Right hindlimb (tissue), 1 donor: ENCODE data around the gene GGT6.

Experiments
- DNase-seq: peaks from one replicate; pipeline ENCODE4 v3.0.0-alpha.2; 2018

GGT6 gene

DNA sequence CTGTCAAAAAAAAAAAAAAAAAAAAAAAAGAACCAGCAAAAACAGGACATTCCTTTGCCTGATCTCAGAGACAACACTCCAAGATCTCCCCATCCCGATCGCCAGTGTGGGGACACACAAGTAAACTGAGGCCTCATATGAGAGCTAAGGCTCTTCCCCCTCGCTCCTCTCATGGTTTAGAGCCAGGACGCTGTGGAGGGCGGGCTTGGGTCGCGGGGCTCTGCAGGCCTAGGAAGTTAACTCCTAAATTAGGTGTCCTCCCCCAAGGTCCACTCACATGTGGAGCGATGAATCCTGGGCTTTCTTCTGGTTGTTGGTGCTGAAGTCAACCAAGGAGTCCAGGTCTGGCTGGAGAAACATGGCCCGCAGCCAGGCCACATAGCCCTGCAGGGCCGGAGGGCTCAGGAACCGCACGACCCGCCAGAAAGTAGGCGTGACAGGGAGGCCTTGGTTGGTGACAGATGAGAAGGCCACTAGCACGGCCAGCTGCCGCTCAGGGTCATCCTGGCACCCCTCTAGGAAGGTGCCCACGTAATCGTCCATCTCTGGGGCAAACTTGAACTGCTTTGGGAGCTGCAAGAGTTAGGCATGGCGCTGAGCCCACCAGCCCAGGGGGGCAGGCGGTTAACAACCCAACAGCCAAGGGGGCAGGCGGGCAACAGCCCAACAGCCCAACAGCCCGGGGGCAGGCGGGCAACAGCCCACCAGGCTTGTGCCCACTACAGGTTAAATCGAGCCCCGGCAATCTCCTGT, 10.4 kb downstream of the GGT6 start:
- DNase-seq = no peak

DNA sequence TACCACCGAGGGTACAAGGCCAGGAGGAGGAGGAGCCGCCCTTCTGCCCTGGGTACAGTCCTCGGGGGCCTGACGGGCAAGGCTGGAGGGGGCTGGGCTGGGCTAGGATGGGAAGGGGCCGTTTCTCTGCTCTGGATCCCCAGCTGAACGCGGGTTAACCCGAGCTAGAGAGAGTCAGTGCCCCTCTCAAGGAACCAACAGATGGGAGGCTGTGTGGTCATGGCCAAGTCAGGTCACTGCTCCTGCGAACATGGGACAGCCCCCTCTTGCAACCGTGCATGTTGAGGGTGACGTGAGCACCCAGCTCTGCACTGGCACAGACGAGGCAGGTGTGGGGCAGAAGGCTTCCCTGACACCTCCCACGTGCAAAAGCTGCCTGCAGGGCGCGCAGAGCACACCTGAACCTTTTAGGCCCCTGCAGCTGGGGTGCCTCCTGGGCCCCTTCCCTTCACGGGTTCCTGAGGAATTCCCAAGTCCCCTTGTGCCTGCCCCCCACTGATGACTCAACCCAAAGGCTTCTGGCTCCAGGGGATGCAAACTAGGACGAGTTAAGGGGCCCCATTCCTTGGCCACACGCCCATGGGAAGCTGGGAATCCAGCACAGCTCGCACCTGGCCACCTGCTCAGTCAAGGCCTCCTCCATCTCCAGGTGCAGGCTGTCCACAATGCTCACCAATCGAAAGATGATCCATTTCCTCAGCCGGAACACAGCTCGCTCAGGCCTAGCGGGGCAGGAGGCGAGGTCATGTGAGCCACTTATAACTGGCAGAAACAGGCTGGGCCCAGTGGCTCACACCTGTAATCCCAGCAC, 11.5 kb downstream of the GGT6 start:
- no peak for DNase-seq

DNA sequence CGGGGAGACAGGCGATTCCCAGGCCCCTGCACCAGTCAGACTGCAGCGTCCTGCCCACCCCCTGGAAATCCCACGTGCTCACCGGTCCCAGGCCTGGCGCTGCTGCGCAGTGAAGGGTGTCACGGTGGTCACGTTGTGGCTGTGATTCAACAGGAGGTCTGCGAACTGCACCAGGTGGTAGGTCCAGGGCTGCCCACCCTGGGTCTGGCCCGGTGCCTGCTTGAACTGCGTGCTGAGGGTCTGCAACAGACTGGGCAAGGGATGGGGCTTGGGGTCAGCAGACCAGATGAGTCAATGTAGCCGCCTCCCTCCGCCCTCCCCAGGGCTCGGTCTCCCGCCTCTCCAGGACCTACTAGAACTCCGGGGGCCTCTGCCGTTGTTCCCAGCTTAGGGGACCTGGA, 12.3 kb downstream of the GGT6 start:
- DNase-seq = no peak

DNA sequence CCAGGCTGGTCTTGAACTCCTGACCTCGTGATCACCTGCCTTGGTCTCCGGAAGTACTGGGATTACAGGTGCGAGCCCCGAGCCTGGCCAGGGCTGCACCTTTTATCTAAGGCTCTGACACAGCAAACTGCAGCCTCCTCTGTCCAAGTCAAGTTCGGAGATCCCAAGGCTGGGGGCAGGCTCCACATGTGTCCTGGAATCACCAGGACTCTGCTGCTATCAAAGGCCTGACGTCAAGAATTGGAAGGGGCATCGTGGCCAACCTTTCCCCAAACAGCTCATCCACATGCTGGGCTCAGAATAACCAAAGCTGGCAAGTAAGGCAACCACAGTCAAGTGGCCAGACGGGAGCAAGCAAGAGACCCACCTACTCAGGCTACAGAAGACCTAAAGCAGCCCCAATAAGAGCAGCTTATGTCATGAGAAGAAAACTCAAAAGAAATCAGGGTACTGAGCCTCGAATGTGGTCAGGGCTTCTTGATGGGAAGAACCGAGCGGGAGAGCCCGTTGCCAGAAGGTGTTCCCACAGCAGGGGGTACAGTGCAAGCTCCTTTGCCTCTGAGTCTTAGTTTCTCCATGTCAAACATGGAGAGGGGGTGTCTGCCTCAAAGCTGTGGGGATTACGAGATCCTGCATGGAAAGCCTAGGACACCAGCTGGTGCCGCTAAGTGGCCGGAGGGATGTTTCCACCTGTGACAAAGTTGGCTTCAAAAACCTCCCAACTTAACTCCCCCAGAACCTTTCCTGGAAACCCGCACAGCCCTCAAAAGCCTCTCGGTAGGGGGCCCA, 13.1 kb downstream of the GGT6 start:
- DNase-seq = no peak

DNA sequence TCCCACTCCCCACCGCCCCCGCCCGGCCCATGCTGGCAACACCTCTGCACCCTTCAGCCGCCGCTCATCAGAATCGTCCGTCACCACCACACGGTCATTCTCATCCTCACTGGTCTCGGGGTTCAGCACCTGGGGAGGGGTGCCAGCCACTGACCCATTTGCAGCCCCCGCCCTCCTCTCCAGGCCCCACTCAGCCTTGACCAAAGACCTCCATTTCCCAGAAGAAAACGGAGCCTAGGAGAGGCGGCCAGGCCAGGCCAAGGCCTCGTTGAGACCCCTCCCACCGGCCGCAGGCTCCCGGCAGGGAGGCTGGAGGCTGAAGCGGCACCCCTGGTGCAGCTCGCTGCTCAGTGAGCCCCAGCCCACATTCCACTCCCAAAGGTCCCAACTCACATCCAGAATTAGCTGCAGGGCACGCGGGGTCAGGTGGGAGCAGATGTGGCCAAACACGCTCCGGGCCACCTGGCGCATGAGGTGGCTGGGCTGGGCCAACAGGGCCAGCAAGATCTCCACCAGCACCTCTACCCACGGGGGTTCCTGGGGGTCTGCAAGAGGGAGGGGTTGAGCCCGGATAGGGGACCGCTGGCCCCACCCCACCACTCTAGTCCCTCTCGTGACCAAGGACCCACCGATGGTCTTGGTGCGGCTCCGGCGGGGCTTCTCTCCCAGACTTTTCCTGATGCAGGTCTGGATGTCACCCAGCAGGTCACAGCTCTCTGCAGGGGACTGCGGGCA, 15.0 kb downstream of the GGT6 start:
- DNase-seq = no peak

DNA sequence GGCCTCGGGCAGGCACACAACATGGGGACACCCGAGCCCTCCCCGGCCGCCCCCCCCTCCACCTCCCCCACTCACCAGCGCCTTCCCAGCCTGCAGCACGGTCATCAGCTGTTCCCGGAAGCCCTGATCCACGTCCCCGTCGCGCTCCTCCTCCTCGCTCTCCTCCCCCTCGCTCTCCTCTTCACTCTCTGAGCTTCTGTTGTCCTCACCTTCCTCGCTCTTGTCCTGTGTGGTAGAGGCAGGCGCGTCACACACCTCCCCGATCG, 15.5 kb downstream of the GGT6 start:
- DNase-seq = no peak

DNA sequence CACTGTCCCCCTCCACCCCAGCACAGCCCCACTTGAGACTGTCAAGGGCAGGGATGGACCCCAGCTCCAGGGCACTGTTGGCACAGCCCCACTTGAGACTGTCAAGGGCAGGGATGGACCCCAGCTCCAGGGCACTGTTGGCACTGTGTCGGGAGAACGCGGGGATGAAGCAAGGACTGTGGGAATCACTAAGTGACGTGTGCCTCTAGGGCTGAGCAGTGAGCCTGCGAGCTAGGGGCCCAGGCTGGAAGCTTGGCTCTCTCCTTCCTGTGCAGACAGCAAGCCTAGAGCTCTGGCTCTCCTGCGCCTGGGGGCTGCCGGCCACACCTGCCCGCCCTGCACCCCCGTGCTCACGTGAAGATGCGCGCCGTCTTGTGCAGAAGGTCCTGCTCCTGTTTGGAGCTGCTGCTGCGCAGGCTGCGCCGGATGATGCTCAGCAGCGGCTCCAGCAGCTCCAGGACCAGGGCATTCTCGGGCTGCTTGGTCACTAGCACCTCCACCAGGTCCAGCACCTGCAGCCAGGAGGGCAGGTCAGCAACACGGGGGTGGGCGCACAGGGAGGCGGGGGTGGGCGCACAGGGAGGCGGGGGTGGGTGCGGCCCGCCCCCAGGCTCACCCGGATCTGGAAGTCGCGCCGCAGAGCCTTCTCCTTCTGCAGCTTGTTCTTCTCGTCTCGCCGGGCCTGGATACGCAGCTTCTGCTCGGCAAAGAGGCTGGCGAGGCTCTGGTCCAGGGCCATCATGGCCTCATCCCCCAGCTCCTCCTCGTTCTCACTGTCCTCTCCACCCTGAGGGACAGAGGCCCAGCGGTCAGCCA, 16.0 kb downstream of the GGT6 start:
- DNase-seq = no peak

DNA sequence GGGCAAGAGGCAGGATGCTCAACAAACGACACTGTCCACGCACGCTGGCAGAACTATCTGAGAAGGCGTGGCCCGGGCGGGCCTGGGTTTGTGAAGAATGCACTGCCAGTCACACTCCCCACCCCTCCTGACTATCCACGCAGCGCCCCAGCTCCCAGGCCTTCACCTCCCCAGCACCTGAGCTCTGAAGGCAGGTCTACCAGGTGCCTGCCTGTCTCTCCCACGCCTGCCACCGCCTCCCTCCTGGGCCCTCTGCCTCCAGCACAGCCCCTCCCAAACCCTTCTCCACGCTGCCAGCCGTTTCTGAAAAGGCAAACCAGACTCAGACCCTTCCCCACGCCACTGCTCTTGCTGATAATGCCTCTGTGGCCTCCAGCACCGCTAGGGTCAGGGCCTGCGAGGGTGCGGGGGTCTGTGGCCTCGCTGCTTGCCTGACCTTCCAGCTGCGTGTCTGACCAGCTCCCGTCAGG, 16.8 kb downstream of the GGT6 start:
- DNase-seq = no peak

DNA sequence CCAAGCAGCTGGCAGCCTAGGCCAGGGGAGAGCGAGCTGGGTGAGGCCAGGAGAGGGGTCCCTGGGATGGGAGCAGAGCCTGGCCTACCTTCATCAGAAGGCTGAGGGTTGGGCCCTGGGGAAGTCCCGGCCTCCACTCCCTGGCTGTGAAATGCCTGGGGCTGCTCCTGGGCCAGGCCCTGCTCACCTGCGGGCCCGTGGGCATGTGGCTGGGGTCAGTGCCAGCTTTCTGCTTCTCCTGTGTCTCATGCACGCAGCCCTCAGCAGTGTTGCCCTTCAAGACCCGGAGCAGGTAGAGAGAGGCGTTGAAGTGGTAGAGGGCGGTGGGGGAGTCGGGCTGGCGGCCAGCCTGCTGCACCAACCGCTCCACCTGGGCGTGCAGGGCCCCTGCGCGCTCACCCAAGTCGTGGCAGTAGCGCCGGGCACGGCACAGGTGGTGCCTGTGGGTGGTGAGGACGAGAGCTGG, 17.6 kb downstream of the GGT6 start:
- peak; percentile 22 for DNase-seq

DNA sequence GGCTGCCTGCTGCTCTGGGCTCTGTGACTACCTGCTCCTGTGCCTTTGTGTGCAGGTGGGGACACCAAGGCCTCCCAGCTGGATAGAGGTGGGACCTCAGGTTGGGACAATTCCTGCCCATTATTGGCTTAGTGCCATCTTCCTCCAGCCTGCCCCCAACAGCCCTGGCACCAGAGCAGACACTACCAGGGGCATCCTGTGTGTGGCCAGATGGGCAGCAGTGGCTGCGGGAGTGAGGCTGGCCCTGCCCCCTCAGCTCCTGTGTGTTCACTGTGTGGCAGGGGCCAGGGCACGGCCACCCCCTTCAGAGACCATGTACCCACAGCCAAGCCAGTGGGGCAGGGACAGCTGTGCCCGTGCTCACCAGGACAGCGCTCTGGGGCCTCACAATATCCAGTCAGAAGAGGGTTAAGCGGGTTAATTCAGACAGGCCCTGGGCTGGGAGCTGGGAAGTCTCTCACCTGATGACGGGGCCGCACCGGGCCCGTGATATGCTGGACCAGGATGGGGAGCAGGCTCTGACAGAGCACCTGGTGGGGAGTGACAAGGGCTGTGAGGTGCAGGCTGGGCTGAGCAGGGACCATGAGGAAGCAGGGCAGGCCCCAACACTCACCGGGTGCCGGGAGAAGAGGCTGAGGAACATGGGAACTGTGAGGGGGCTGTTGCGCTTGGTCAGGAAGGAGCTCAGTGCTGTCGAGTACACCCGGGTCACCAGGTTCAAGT, 18.2 kb downstream of the GGT6 start:
- DNase-seq = peak; percentile 19

DNA sequence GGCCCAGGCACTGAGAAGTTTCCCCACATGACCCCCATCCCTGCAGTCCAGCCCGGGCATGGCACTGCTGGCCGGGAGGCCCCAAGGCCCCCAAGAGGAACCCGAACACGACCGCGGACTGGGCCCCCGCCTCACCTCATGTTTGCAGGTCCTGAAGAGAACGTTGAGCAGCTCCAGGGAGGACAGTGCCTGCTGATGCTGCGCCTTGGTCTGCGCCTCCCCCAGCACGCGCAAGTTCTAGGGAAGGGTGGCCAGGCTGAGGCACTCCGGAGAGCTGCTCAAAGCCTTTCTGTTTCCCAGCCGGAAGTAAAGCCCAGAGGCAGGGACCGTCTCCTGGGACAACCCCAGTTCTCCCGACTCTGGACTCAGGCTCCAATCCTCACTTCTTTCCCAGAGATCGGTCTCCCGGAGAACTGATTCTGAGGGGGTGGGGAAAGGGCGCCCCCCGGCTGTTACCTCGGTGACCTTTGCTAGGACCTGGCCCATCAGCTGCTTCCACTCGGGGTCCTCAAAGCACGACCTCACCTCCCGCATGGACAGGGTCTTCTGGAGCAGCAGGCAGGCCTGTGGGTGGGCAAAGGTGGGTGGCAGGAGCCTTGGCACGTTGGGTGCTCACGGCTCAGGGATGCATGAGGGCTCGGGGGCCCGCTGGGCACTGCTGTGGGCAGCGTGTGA, 18.9 kb downstream of the GGT6 start:
- peak; percentile 26 for DNase-seq

DNA sequence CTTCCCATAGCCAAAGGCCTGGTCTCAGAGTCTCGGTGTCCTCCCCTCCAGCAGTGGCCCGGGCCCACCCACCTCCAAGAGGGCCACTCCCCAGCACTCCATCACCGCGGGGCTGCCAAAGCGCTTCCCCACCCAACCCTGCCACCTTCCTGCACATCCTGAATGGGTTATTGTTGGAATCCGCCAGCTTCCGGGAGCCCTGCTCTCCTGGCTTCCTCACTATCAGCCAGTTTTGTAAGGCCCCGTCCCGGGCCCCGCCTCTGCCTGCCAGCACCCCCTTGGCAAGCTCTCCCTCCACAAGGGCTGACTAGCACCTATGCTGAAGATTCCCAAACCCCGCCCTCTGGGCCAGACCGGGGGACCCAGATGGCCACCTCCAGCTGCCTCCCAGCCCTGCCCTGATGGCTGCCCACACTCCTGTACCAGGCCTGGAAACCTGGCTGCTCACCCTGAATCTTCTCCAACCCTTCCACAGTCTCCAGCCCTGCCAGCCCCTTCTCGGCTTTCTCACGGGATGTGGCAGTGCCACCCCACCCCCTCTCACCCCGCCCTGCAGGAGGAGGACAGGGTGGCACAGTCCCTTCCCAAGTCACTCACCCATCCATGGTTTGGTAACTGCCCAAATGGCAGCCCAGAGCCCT, 19.6 kb downstream of the GGT6 start:
- DNase-seq = peak; percentile 26

DNA sequence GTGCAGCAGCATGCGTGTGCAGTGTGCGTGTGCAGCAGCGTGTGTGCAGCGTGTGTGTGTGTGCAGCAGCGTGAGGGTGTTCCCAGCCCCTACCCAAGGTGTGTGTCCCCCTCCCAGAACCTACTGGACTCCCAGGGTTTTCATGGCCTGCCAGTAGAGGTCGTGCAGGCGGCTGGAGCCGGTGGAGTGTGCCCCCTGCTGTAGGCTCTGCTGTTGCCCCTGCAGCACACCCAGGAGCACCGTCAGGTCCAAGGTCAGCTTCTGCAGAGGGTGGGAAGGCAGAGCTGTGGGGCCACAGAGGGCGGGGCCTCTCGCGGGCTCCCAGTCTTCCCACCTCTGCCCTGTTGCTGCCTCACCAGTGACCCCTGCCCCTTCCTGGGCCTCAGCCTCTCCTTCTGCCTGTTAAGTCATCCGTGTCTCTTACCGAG, 20.1 kb downstream of the GGT6 start:
- DNase-seq = no peak

DNA sequence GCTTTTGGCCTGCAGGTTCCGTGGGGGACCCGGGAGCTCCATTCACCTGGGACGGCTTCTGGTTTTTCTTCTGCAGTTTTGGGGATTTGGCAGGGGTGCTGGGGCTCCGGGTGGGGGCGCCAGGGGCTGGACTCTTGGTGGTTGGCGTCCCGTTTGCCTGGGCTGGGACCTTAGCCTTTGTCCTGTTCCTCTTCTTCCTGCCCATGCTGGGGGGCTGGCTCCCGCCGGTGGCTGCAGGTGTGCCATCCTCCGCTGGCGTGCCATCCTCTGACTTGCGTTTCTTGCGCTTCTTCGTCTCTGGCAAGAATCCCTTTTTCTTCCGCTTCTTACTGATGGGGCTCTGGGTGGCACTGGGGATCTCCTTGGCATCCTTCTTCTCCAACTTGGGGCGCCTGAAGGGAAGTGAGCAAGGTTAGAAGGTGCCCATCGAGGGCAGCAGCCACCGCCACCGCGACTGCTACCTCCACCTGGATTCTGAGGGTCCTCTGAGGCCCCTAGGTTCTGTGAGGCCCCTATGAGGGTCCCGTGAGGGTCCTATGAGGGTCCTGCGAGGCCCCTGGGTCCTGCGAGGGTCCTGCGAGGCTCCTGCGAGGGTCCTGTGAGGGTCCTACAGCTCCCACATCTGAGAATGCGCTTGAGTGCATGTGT, 20.7 kb downstream of the GGT6 start:
- no peak for DNase-seq

DNA sequence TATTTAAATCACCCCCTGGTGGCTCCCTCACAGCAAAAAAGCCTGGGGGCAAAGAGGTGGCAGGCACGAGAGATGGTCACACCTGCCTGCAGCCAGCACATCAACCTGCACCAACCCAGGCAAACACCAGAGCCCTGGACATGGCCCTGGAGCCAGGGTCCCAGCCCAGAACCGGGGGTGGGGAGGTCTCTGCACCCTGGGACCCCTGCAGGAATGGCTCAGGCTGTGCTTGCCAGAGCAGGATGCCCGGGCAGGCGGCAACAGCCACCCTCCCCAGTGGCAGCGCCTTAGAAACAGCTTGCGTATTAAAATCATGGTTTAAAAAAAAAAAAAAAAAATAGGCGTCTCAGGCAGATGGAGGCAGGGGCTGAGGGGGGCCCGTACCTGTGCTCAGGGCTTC, 21.4 kb downstream of the GGT6 start:
- peak; percentile 20 for DNase-seq

DNA sequence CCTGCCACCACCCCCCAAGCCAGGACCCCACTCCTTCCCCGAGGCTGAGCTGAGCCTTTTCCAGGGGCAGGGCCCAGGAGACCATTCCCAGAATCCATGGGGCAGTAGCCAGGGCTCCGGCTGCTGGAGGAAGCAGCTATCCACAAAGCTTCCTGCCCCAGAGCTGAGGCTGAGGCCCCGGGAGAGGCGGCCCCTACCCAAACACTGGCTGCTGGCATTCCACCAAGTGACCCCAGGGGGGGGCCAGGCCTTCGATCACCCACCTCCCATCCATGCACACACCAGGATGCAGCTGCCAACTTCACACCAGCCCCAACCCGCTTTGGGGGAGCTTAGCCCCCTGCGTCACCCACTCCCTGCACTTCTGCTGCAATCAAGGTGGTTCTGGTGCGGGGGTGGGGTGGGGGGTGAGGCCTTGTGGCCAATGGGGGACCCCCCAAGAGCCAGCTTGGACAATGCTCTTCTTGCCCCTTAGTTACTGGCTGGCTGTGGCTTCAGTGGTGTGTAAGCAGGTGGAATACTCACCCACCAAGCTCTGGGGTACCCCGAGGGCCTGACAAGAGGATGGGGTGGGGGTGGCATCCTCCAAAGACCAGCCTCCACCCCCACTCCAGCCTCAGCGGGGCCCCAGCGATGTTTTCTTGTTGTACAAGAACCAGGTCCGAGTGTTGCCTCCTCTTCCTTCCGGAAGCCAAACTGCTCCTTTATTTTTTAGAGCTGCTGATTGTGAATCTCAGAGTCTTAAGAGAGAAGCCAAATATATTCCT, 22.0 kb downstream of the GGT6 start:
- DNase-seq = peak; percentile 21

DNA sequence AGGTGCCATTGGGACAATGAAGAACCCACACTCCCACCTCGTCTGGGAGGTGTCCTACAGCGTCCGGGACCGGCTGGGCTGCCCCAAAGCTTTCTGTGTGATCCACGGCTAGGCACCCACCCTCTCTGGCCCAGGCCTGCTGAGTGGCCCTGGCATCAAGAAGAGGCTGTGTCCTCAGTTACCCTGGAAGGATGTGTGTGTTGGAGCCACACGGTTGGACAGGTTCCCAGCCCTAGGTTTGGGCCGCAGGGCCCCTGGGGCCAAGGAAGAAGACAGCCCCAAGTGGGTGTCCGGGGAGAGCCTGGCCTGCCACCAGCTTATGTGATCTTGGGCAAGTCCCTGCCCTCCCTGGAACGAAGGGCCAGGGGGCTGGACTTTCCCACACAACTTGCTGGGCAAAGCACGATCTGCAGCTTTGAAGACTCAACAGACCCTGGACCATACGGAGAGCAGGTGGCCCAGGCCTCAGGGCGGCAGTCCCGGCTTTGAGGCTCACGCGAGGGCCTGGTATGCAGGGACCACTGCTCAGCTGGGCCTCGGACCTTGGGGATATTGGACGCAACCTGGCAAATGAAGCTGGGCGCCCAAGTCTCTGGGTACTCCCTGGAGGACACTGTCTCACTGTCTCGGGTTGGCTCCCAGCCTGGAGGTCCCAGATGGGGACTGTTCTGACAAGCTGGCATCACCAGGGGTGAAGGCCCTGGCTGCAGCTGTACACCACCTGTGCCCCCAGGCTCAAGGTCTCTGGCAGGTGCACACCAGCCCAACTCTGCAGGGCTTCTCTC, 22.7 kb downstream of the GGT6 start:
- peak; percentile 39 for DNase-seq
